Activated T-cell treated with anti-CD3 and anti-CD28 coated beads, Interleukin-2, amount 50 U/mL, for 72 hours (primary cell): ENCODE results near the gene RARA. TPM values are rescaled to one million over a fixed set of nuclear protein-coding genes. Genes with fewer than 3 reads are reported as not detected.

Experiments
- ATAC-seq, 2 donors: fragments of 150-1000 bp; cut with Tn5 transposase; replicated peaks in 1 of 2; 2 replicates each; pipeline ENCODE4 v1.10.0; 2021; ENCODE audit warnings: moderate library complexity in 2 of 2, mild to moderate bottlenecking in 1 of 2
- DNase-seq, 2 donors: peaks; one replicate each; pipeline ENCODE4 v3.0.0; 2021 to 2022; ENCODE audit warnings: mixed read lengths in 1 of 2
- H3K27ac Mint-ChIP-seq: one replicate; pipeline ENCODE4 v1.8.0; 2022; ENCODE audit warnings: mild to moderate bottlenecking, moderate library complexity, mixed read lengths
- H3K27me3 Mint-ChIP-seq: one replicate; pipeline ENCODE4 v1.8.0; 2022; ENCODE audit warnings: low read depth, mixed read lengths
- H3K36me3 Mint-ChIP-seq, 2 donors: one replicate each; pipeline ENCODE4 v1.8.0; 2022; ENCODE audit warnings: mixed read lengths in 2 of 2, mild to moderate bottlenecking in 1 of 2; ENCODE audit not compliant: insufficient read depth in 2 of 2
- H3K4me1 Mint-ChIP-seq: one replicate; pipeline ENCODE4 v1.8.0; 2022; ENCODE audit warnings: low read depth, mixed read lengths
- H3K4me3 Mint-ChIP-seq, 2 donors: one replicate each; pipeline ENCODE4 v1.8.0; 2022; ENCODE audit warnings: mild to moderate bottlenecking in 2 of 2, mixed read lengths in 2 of 2, moderate library complexity in 2 of 2
- H3K9me3 Mint-ChIP-seq, 2 donors: one replicate each; pipeline ENCODE4 v1.8.0; 2022; ENCODE audit warnings: mixed read lengths in 2 of 2
- total RNA-seq, 2 donors: library from RNA; stranded (reverse); gene quantifications; one replicate each; pipeline ENCODE4 v1.2.3, GENCODE V29; 2022

The RARA gene
- total RNA-seq, 2 donors from 2014 or later, result 33.4 to 45.2 TPM

DNA sequence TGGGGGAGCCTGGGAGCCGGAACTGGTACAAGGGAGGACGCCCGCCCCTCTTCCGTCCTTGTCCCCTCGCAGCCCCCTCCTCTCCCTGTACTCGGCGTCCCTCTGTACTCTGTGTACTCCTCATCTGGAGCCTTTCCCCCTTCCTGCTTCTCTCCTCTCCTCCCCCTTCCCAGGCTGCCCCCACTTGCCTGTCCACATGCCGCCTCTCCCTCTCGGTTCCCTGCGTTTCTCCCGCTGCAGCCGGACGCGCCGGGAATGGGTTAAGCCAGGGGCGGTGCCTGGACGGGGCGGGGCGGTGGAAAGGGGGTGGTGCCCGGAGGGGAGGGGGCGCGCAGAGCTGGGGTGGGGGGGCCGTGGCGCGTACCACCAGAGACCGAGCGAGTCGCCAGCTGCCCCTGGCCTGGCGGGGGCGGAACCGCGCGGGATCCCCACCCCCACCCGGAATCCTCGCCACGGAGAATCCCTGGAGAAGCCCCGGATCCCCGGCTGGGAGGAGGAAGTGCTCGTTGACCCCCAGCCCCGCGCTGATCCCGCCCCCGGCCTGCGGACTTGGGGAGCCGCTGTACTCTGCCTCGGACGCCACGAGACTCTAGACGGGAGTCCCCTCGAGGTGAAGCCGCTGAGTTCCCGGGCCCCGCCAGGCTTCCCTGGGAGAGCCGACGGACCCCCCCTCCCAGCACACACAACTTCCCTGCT is 33.0 kb downstream of the RARA start:
- H3K9me3 Mint-ChIP-seq, result no peaks in the 10 kb centered on the region
- H3K27me3 Mint-ChIP-seq, result no peaks in the 10 kb centered on the region
- H3K36me3 Mint-ChIP-seq, result peaks cover 0 to 5% of the 10 kb centered on the region in 2 donors
- DNase-seq (peak in 1 of 2 donors; percentile 35), ATAC-seq (no peak)
- H3K27ac Mint-ChIP-seq, result no peak overlapping the region
- peak overlapping the region; percentile 80 for H3K4me3 Mint-ChIP-seq
- peaks cover 76% of the 10 kb centered on the region for H3K4me1 Mint-ChIP-seq

DNA sequence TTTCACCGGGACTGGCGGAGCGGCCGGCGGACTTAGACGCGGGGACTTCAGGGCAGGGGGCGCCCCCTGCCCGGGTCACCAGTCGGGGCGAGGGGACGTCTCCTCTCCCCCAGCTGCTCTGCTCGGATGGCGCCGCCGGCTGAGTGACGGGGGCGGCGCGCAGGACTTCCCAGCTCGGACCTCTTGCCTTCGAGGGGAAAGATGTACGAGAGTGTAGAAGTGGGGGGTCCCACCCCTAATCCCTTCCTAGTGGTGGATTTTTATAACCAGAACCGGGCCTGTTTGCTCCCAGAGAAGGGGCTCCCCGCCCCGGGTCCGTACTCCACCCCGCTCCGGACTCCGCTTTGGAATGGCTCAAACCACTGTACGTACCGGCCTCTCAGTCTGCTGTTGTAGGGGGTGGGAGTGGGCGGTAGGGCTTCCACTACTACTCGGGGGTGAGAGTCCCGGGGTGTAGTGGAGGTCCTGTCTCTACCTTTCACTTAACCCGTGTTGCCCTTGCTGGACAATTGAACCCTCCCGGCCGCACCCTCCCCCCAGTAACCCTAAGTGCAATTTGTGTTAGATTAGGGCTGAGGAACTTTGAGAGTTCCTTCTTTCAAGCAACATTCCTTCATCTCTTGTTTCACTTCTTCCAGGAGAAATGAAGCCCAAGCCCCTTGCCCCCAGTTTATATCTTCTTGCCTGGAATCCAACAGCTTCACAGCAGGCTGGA is 33.7 kb downstream of the RARA start:
- Mint-ChIP-seq H3K27ac (peak overlapping the region; percentile 72), H3K27me3 (no peaks in the 10 kb centered on the region), H3K9me3 (no peaks in the 10 kb centered on the region), H3K36me3 (peaks cover 0 to 2% of the 10 kb centered on the region in 2 donors), H3K4me1 (peaks cover 76% of the 10 kb centered on the region), H3K4me3 (peak overlapping the region; percentile 77 to 80)
- DNase-seq, result no peak
- ATAC-seq, result no peak

DNA sequence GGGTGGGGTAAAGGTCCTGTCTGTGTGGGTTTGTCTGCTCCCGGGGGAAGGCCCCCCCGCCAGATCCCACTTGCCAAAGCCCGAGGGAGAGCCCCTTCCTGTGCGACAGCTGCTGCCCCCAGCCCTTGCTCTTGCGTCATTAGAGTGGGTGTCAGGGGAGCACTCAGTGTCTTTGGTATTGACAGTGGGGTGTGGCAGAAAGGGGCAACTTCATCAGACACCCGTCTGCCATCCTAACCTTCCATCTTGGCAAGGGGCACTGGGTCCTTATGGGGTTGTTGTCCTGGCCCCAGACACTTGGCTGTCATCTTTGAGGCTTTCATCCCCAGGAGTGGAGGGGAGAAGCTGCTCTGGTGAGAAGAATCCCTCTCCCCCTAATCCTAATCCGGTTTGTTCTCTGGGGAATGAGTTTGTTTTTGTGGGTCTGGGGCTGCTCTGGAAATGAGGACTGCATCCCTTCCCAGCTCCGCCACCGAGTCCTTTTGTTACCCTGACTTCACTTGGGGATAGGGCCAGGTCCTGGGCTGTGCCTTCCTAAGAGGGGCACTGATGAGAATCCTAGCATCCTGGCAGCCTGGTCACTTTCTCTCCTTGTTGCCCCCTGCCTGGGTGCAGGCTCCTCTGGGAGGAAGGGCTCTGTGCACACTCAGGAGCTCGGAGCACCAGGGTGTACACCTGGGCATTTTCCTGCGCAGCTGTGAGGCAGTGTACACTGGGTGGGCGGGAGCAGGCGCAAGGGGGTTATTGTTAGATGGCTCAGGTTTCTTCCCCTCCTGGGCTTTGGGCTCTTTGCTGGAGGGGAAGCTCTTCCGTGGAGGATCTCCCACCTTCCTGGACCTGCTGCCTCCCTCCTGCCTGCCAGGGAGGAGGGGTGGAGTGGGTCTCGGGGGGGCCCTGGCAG is 34.5 kb downstream of the RARA start:
- DNase-seq, result no peak
- Mint-ChIP-seq H3K4me1 (peaks cover 73% of the 10 kb centered on the region), H3K9me3 (no peaks in the 10 kb centered on the region), H3K27me3 (no peaks in the 10 kb centered on the region), H3K4me3 (peak overlapping the region; percentile 77 to 80), H3K27ac (no peak overlapping the region), H3K36me3 (no peaks in the 10 kb centered on the region)
- no peak for ATAC-seq

DNA sequence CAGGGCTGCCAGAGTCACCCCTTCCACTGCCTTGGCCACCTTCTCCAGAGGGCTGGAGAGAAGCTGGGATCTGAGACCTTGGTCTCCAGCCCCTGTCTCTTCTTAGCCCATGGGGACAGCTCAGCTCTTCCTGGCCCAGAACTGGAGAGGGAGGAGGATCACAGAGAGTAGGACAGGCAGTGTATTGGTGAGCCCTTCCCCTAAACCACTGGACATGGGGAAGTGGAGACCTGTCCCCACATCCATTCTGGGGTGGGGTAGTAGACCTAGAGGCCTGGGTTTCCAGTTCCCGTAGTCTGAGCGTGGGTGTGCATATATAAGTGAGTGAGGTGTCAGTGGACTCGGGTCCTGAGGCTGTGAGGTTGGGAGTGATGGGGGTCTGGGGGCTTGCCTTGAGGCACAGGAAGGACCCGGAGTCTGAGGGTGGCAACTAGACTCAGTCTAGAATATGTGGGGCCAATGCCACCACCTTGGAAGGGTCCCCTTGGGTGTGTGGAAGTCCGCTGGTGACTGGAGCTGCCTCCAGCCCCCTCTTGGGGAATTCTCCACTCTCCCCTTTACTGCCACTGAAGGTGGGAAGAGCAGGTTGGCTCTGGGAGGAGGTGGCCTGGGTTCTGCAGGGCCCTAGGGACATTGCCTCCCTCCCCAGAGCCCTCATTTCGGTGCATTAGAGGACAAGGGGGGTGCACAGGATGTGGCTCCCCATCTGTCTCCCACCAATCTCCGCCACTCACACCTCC is 35.6 kb downstream of the RARA start:
- Mint-ChIP-seq H3K36me3 (no peaks in the 10 kb centered on the region), H3K27ac (no peak overlapping the region), H3K4me3 (peak overlapping the region; percentile 56 to 80), H3K4me1 (peaks cover 65% of the 10 kb centered on the region), H3K27me3 (no peaks in the 10 kb centered on the region), H3K9me3 (no peaks in the 10 kb centered on the region)
- DNase-seq (no peak), ATAC-seq (no peak)

DNA sequence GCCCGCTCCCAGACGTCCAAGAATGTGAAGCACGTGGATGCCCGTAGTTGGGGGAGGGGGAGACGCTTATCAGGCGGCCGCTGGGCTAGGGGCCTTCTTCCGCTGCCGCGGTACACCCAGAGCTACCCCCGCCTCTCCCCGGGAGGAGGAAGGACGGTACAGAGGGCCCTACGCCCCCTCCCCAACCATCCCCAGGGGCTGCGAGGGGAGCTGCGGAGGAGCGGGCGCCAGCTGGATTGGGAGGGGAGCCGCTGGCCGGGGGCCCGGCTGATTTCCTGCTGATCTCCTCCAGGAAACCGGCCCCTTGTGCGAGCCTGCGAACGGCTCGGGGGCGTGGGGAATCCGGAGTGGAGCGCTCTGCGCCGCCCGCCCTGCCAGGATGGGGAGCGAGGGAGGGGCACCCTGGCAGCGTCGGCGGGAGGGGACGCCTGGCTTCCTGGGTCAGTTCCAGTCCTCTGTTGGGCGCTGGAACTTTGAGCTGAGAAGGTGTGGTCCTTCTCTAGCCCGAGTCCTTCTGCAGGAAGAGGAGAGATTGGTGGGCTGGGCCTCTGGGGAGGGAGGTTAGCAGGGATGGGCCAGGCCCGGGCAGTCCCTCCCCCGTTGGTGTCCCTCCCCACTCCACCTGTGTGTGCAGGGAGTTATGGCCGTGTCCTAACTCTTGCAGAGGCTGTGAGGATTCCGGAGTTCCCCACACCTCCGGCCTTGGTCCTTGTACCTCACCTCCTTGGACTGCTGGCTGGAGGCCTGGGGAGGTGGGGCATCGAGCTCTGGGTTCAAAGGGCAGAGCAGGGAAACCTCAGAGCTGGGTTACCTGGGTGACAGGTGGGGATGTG is 36.4 kb downstream of the RARA start:
- no peak overlapping the region for H3K27ac Mint-ChIP-seq
- H3K4me1 Mint-ChIP-seq, result peaks cover 63% of the 10 kb centered on the region
- no peaks in the 10 kb centered on the region for H3K9me3 Mint-ChIP-seq
- ATAC-seq (peak in 1 of 2 donors; percentile 10), DNase-seq (peak in 1 of 2 donors; percentile 46)
- H3K4me3 Mint-ChIP-seq, result peak overlapping the region; percentile 56 to 80
- H3K36me3 Mint-ChIP-seq, result no peaks in the 10 kb centered on the region
- no peaks in the 10 kb centered on the region for H3K27me3 Mint-ChIP-seq

DNA sequence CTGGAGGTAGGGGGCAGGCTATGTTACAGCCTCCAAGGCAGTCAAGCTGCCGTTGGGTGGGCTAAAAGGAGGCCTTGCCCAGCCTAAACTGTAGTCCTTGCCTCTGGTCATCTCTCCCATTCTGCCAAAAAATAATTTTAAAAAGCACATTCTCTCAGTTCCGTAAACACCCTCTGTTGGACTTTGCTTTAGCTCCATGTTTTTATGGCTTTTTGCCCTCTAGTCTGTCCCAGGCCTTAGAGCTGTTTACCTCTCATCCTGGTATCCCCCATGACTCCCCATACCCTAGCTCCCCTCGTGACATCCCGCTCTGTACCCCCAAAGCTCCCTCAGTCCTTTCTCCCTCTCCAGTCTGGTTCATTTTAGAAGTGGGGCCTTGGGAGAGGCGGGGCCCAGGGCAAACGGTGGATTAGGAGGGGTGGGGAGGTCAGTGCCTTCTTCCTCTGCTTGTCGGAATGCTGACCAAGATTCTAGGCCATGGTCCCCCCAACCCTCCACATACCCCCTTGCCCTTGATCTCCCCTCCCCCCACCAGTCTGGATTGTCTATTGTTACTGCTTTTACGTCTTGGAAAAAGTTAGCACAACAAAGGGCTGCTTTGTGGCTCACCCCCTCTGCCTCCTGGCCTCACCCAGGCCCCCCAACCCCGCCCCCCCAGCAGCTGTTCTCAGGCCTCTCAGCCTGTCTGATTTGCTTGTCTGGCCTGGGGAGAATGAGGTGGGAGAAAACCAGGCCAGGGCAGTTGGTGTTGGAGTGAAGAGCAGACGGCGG is 37.2 kb downstream of the RARA start:
- H3K9me3 Mint-ChIP-seq, result no peaks in the 10 kb centered on the region
- H3K4me3 Mint-ChIP-seq, result peak overlapping the region; percentile 47 to 80
- H3K27ac Mint-ChIP-seq, result peak overlapping the region; percentile 75
- ATAC-seq (no peak), DNase-seq (no peak)
- no peaks in the 10 kb centered on the region for H3K36me3 Mint-ChIP-seq
- H3K4me1 Mint-ChIP-seq, result peaks cover 57% of the 10 kb centered on the region
- H3K27me3 Mint-ChIP-seq, result no peaks in the 10 kb centered on the region

DNA sequence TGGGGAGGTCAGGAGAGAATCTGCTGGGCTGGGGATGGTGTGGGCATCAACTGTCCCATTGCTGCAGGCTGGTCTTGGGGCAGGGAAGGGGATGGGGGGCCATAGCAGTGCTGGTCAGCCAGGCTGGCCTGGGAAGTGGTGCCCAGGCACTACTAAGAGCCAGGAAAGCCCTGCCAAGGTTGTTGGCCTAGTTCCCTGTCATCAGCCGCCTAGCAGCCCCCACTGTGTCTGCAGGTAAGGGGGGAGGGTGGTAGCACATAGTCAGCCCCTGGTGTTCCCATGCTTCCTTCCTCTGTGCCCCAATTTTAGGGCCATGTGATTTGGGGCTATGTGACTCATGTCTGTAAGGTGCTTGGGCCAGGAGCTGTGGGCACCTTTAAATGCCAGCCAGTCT is 37.8 kb downstream of the RARA start:
- Mint-ChIP-seq H3K27ac (no peak overlapping the region), H3K4me1 (peaks cover 55% of the 10 kb centered on the region), H3K4me3 (no peak overlapping the region), H3K36me3 (no peaks in the 10 kb centered on the region), H3K9me3 (no peaks in the 10 kb centered on the region), H3K27me3 (no peaks in the 10 kb centered on the region)
- ATAC-seq (no peak), DNase-seq (no peak)

DNA sequence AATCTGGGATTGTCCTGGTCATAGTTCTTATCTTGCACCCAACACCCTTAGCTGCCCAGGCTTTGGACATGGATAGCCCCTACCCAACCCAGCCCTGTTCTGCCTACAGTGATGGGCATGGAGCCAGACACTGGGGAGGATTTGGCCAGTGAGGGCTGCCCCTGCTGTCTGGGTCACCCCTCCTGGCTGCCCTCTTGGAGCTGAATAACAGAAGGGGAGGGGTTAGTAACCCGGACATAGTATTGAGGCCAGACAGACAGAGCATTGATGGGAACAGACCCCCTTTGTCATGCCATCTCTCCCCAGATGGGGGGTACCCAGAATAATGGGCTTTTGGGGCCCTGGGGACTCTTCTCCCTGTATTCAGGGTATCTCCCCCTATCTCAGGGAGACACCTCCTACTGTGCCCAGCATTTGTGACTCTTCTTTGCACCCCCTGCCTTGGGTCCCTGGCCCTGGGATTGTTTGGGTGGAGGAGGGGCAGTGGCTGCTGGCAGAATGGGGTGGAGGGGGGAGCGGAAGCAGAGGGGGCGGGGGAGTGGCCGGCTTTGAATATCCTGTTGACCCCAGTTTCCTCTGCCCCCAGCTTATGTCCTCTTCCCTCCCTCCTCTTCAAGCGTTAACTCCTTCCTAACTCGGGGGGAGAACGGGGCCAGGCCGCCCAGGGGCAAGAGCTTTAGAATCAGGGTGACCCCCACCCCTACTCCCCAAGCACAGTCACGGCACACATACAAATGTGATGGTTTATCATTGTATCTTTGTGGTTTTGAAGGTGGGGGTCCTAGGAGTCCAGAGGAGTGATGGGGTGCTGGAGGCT is 38.5 kb downstream of the RARA start:
- no peaks in the 10 kb centered on the region for H3K9me3 Mint-ChIP-seq
- no peak overlapping the region for H3K27ac Mint-ChIP-seq
- H3K4me3 Mint-ChIP-seq, result no peak overlapping the region
- H3K27me3 Mint-ChIP-seq, result no peaks in the 10 kb centered on the region
- no peak for ATAC-seq
- no peak for DNase-seq
- peaks cover 59% of the 10 kb centered on the region for H3K4me1 Mint-ChIP-seq
- no peaks in the 10 kb centered on the region for H3K36me3 Mint-ChIP-seq

DNA sequence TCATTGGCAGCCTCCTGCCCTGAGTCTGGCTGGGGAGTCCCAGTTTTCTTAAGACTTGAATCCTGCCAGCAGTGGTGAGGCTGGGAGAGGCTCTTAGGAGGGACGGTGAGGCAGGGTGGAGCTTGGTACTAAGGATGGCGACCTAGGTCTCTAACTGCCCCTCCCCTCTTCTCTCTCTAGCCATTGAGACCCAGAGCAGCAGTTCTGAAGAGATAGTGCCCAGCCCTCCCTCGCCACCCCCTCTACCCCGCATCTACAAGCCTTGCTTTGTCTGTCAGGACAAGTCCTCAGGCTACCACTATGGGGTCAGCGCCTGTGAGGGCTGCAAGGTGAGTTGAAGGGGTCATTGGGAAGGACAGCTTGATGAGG is 39.1 kb downstream of the RARA start:
- DNase-seq (no peak), ATAC-seq (no peak)
- Mint-ChIP-seq H3K27me3 (no peaks in the 10 kb centered on the region), H3K4me3 (no peak overlapping the region), H3K36me3 (no peaks in the 10 kb centered on the region), H3K9me3 (no peaks in the 10 kb centered on the region), H3K27ac (no peak overlapping the region), H3K4me1 (peaks cover 59% of the 10 kb centered on the region)

DNA sequence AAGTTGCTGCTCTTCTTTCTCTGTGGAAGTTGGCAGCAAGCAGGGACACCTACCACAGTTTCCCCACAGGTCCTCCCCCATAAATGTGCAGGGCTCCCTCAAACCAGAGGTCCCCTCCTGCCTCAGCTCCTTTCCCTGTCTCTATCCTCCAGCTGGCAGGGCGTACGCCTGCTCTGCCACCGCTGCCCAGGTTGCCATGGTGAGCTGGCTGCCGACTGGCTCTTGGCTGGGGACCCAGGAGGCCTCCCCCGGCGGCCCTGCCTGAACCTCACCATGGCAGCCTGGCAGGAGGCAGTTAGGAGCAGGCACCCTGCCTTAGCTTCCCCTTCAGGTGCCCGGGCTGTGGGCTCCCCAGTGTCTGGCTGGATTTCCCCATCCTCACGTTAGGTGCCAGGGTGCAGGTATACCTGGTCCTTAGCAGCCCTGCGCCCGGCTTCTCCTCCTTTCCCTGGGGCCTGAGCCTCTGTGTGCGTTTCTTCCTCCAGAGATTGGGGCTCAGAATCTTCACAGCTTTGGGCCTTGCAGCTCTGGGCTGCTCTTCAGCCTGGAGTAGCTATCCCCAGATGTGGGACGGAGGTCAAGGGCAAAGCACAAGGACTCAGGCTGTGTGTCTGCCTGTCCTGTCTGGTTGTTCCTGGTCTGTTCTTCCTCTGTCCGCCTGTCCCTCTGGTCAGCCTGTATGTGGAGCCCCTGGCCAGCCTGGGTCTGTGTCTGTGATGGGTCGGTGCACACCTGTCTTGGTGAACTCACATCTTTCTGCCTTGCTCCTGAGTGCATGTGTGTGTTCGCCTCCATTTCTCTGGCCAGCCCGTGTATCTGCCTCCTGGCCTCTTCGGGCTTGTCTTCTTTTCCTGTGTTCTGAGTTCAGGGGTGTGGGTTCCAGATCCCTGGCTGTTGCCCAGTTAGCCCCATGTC is 39.8 kb downstream of the RARA start:
- H3K36me3 Mint-ChIP-seq, result no peaks in the 10 kb centered on the region
- H3K4me1 Mint-ChIP-seq, result peaks cover 52% of the 10 kb centered on the region
- no peak for ATAC-seq
- H3K9me3 Mint-ChIP-seq, result no peaks in the 10 kb centered on the region
- H3K4me3 Mint-ChIP-seq, result no peak overlapping the region
- peak overlapping the region; percentile 9 for H3K27ac Mint-ChIP-seq
- no peak for DNase-seq
- H3K27me3 Mint-ChIP-seq, result no peaks in the 10 kb centered on the region
